Right ventricle myocardium inferior (tissue), 1 donor: ENCODE results near the gene OTOG. TPM values are rescaled to one million over a fixed set of nuclear protein-coding genes. Genes with fewer than 3 reads are reported as not detected.

Experiments
- ATAC-seq: fragments of 200-7000 bp; cut with Tn5 transposase; one replicate; pipeline ENCODE4 v1.9.1; 2020; ENCODE audit warnings: mild to moderate bottlenecking, moderate library complexity
- DNase-seq: peaks from one replicate; pipeline ENCODE4 v3.0.0; 2021; ENCODE audit errors: missing footprints
- intact Hi-C: fragments of 100-400 bp; cut with DNase I; formaldehyde crosslinking; loops from one replicate; pipeline ENCODE4 v1.11.0; 2022
- total RNA-seq: library from RNA; stranded (reverse); fragmentation: NEBNext Ultra II Directional; extraction: Animal tissue kit (Norgen Biotek cat#: 25700); gene quantifications from one replicate; pipeline ENCODE4 v1.2.1, GENCODE V29; 2021
- donor health status: DM: no; HTN: yes; CAD: no; lungs with severe emphysema.

The OTOG gene
- total RNA-seq, 1 donor from 2014 or later = not detected

DNA sequence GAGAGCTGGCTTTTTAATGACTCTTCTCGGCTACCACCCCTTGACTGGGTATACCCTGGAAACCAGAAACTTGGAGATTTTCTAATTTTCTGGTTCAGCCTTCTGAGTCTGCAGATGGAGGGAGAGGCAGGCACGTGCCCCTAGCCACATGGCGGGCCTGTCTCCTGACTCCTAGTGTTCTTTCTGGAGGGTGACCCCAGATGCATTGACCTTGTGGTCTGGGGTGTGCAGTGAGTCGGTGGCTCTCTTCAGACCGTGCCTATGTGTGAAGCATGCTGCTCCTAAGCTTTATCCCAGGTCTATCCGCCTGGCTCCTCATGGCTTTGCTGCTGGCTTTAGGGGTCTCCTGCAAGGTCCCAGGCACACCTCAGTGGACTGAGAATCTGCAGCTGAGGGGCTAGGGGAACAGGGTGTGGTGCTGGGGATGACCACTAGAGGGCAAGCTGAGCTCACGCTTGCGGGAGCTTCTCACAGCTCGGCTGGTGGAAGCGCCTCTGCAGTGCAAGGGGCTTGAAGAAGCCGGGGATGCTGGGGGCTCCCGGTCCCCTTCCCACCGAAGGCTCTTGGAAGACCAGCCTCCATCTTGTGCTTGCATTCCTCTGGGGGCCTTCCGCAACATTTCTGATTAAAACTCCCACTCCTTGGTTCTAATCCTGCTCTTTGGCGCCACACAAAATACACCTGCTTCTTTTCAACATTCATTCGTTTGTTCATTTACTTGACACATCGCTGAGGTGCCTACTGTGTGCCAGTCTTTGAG lies 51.8 kb downstream of the OTOG start:
- DNase-seq (no peak), ATAC-seq (peak; percentile 71)
- intact Hi-C loops = loop anchor here (2.0 kb wide), 2 partner anchors 124 to 380 kb away; no protein-coding TSS in a partner anchor

DNA sequence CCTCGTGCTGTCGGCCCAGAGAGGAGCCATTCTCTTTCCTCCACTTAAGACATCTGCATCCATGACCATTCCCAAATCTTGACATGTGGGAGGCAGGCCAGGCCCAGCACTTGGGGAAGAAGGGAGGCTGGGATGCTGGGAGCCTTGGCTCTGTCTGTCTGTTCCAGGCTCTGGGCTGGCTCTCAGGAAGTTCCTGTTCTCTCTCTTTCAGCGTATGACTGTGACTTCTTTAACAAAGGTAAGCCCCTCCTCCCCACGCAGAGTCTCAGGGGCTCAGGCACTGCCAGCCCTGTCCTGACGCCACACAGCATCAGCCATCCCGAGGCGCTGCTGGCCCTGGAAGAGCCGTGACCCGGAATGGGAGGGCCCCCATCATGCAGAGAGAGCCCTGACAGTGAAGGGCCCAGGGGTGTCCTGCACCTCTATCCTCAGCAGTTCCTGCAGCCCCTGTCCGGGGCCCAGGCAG lies 52.4 kb downstream of the OTOG start:
- DNase-seq (no peak), ATAC-seq (no peak)
- intact Hi-C loops = loop anchor here (2.0 kb wide), 2 partner anchors 123 to 379 kb away; no protein-coding TSS in a partner anchor

DNA sequence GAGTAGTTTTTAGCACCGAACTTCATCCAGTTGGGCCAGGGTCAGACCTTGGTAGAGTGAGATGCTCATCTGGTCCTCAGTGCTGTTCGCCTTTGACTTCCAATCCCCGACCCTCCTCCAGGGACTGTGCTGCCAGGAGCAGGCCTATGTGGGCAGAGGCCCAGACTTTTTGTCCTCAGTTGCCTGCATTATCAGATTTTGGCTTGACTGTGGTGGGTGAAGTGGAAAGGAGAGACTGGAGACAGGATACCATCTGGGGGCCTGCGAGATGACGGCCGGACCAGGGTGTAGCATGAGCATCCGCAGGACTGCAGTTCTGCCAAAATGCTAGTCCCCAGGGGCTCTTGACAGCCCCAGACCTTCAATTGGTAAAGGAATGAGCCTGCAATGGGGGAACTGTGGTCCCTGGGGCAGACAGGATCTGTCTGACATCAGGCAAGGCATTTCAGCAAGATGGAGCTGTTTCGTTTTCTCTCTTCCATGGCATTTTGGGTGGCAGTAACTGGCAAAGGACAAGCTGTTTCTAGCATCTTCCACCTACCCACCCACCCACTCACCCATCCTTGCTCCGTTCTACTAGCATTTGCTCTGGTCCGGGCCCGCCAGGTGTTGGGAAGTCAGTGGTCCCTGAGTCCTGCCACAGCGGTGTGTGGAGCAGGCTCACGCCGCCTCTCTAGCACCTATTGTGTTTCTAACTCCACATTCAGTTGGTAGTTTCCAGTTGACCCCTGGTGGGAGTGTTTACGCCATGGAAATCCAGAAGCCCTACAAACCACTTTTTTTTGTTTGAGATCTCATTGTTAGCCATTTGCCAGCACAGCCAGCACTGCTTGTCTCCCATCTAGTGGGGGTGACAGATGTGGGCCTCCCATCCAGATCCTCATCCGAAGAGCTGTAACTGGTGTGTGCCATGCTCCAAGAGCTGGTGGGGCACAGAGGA lies 53.5 kb downstream of the OTOG start:
- intact Hi-C loops = no loop called here
- DNase-seq (no peak), ATAC-seq (no peak)

DNA sequence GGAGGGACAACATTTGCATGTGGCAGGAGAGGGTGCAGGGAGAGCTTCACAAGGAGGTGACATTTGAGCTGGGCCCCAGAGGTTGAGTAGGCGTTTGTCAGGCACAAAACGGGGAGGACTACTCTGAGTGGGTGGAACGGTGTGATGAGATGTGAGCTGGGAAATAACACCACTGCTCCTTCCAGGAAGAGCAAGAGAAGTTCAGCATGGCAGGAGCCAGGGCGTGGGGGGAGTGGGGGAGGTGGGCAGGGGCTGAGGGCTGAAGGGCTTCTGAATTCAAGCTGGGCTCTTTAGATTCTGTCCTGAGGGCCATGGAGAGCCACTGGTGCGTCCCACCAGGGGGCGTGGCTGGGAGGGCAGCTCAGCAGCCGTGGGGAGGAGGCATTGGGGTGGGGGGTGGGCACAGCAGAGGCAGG lies 54.2 kb downstream of the OTOG start:
- ATAC-seq = no peak
- DNase-seq = no peak
- intact Hi-C loops = no loop called here

DNA sequence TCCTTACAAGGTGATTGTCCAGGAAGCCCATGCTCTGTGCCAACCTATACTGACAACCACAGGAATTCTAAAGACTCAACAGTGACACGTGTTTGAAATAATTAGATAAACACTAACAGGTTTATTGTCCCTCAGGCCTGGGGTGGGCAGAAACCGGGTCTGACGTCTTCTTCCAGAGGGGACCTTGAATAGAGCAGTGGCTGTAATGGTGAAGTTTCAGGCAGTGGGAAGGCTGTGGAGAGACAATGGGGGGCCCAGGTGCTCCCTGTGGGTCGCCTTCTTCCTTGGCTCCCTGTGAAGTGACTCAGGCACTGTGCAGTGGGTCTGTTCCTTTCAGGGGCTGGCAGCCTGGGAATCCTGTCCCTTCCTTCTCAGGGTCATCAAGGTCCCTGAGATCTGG lies 54.6 kb downstream of the OTOG start:
- ATAC-seq = no peak
- intact Hi-C loops = no loop called here
- DNase-seq = no peak

DNA sequence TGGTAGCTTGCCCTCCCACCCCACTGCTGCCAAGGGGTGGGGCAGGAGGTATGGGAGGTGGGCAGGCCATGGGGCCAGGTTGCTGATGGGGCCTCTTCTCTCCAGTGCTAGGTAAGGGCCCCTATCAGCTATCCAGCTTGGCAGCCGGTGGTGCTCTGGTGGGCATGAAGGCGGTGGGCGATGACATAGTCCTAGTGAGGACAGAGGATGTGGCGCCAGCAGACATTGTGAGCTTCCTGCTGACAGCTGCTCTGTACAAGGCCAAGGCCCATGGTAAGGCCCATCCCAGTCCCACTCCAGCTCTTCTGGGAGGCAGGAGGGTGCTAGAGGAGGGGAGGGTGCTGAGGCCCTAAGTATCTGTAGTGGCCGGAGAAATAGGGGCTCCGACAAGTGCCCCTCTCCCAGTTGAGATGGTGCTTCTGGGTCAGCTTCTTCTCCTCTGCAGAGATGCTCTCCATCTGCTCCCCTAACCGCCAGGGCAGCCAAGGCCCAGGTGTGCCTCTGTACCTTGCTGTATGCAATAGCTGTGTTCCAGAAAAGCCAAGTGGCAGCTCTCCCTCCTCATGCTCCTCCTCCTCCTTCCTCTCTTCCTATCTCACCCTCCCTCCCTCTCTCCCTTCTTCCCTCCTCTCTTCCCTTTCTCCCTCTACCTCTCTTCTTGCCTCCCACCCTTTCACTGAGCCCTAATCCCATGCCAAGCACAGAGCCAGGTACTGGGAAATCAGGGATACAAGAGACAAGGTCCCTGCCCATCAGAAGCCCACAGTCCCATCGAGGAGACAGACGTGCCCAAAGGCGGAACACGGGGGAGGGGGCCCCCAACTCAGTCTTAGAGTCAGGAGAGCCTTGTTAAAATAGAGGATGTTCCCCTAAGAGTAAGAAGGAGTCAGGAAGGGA lies 55.3 kb downstream of the OTOG start:
- ATAC-seq (no peak), DNase-seq (no peak)
- intact Hi-C loops = no loop called here

DNA sequence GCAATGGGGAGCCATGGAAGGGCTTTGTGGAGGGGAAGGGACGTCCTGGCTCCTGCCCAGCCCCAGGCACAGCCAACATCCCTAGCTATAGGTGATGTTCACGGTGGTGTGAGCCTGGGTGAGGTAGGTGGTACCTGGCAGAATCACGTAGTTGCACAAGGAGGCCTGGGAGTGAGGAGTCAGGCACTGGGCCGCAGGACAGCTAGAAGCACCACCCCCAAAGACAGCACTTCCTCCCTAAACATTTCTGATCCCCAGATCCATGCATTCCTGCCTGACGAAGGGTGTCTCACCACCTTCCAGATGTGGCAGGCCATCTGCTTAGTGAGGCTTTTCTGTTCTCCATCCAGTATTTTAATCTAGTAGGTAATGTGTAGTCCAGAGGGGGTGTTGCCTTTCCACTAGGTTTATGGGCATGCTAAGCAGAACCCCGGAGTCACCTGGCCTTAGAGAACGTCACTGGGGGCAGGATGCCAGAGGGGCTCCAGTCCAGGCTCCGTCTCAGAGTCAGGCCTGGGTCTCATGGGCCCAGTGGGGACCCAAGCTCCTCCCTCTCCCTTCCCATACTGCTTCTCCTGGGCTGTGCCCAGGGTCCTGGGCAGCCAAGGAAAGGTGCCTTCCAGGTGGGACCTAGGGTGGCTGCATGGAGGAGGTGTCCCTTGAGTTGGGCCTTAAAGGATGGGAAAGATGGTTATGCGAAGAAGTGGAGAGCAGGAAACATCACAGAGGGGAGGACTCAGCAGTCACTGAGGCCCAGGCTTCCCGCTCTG lies 56.2 kb downstream of the OTOG start:
- intact Hi-C loops = no loop called here
- no peak for ATAC-seq
- no peak for DNase-seq

DNA sequence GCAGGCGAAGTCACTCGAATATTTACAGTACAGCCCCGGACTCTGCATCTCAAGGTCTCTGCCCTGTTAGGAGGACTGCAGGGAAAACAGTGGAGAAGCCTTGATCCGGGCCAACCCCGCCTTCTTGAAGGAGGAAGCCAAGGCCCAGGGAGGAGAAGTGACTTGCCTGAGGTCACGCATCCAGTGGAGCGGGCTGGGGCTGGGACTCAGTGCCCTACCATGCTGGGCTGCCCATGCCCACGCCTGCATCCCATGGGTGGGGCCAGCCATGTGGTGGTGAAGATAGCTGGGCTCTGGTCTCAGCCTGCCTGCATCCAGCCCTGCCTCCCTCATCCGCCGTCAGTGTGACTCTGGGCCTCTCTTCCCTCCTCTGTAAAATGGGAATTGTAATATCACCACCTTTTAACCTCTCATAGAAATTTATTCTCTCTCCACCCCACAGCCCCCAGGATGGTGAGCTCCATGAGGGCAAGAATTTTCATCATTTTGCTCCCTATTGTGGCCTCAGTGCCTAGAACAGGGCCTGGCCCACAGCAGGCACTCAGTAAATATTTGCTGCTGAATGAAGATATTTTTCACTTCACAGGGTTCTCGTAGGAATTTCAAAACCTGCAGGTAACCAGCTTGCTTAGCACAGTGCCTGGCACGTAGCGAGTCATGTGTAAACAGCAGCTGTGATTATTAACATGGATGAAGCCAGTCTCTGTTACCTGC lies 57.3 kb downstream of the OTOG start:
- DNase-seq (no peak), ATAC-seq (no peak)
- intact Hi-C loops = no loop called here

DNA sequence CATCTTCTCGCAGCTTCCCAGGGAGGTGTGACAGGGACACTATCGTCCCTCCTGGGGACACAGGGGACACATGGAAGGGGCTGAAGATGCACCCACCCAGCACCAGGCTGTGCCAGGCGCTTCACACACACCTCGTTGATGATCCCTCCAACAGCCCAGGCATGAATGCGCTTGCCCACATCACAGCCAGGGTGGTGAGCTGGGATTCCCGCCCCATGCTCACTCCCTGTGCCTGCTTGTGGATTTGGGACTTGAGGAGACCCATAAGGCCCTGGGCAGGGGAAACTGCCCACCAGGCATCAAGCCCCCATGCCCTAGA lies 57.8 kb downstream of the OTOG start:
- no peak for DNase-seq
- no peak for ATAC-seq
- intact Hi-C loops = no loop called here

DNA sequence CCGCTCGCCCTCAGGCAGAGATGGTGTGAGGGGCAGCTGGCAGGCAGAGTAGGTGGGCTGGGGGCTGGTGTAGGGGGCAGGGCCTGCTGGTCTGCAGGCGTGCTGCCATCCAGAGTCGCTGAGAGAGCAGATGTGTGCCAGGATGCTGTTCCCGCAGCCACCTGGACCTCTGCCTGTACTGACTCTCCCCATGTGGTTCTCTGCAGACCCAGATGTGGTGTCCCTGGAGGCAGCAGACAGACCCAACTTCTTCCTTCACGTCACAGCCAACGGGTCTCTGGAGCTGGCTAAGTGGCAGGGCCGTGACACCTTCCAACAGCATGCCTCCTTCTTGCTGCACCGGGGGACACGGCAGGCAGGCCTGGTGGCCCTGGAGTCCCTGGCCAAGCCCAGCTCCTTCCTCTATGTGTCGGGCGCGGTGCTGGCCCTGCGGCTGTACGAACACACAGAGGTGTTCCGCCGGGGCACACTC lies 58.6 kb downstream of the OTOG start:
- intact Hi-C loops = no loop called here
- peak; percentile 5 for ATAC-seq

DNA sequence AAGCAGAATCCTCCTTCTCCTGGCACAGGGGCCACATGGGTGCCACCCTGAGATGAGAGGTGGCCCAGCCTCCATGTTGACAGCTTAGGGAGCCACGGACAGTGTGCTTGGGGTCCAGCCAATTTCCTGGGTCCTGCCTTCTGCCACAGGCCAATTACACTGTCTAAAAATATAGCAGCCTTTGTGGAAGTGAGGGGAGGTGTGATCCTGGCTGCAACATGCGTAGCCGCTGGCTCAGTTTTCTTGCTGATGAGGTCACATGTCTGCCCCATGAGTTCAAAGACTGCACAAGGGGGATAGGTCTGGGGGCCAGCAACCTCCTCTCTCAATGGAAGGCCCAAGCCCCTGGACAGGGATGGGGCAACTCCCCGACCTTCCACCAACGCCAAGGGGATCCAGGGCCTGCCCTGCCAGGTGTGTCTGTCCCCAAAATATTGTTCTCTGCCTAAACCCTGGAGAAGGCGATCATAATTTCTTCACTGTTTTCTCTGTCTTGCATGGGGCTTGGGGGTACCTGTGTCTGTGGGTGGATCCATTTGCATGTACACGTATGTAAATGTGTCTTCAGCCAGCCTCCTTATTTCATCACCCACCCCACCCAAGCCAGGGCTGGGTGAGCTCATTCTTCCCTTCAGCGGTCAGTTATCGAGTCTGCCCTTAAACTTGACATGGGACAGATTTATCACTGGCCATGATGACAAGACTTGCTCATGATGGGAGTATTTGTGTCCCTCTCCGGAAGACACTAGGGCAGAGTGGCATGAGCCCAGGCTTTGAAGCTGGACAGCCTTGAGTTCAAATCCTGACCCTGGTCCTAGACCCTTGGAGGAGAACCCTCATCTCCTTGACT lies 59.4 kb downstream of the OTOG start:
- ATAC-seq (peak; percentile 43), DNase-seq (no peak)
- intact Hi-C loops = no loop called here

More for the DNA sequence above, 58.6 kb downstream of the OTOG start:
- DNase-seq = no peak

DNA sequence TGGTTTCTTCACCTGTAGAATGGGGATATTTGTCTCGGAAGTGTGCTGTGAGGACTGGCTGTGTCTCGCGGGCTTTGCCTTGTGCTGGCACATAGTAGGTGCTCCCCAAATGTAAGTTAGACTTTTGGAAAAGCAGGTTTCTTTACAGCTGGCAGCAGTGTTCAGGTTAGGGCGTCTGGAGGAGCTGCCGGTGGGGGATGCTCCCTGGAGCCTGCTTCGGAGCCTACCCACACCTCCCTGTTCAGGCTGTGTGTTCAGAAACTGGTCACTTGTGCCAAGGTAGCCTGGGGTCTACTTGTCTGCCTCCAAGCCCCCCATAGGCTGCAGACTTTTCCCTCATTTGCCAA lies 60.0 kb downstream of the OTOG start:
- no peak for ATAC-seq
- no peak for DNase-seq
- intact Hi-C loops = no loop called here

DNA sequence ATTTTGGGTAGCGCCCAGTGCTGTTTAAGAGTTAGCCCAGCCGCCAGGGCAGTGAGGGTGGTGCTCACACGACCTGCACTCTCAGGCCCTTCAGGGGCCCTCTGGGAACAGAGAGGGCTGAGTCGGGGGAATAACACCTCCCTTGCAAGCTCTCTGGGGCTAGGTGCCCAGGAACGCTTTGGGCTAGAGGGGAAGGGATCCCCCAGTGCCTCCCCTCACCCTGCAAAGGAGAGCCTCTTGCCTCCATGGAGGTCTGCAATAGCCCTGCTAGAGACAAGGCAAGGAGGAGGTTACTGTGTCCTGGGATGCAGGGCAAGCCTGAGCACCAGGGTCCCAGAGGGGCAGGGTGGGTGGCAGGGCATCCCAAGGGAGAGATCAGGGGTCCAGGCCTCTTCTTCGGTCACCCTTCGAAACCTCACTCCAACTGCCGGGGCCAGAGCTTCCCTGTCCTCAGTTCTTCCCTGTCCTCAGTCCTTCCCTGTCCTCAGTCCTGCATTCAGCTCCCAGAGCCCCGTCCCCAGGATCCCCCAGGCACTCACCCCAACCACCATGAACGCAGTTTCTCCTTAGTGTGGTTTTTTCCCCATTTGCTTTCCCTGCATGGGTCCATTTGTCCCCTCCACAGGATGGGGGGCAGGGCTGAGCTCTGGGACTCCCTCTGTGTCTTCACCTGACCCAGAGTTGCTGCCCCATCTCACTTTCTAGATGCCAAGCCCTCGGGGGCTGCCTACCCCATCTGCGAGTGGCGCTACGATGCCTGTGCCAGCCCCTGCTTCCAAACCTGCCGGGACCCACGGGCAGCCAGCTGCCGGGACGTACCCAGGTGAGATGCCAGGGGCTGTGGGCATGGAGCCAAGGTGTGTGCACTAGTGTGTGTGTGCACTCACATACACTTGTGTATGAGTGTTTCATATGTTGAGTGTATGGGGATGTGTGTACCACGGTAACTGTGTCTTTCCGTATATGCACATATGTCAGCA lies 60.8 kb downstream of the OTOG start:
- intact Hi-C loops = no loop called here
- no peak for DNase-seq
- ATAC-seq = no peak

DNA sequence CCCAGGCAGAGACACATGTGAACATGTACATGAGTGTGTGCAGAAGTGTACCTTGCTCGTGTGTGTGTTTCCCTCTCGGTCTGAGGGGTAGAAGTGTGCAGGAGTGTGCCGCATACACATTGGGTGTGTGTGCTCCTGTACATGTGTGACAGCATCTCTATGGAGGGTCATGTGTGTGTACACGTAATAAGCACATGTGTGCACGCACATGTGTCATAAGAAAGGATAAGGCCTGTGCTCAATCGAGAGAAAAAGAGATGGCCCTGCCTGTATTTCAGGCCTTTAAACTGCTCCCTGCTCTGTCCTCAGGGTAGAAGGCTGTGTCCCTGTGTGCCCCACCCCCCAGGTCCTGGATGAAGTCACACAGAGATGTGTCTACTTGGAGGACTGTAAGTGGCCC lies 61.8 kb downstream of the OTOG start:
- DNase-seq = no peak
- intact Hi-C loops = no loop called here
- ATAC-seq = no peak

DNA sequence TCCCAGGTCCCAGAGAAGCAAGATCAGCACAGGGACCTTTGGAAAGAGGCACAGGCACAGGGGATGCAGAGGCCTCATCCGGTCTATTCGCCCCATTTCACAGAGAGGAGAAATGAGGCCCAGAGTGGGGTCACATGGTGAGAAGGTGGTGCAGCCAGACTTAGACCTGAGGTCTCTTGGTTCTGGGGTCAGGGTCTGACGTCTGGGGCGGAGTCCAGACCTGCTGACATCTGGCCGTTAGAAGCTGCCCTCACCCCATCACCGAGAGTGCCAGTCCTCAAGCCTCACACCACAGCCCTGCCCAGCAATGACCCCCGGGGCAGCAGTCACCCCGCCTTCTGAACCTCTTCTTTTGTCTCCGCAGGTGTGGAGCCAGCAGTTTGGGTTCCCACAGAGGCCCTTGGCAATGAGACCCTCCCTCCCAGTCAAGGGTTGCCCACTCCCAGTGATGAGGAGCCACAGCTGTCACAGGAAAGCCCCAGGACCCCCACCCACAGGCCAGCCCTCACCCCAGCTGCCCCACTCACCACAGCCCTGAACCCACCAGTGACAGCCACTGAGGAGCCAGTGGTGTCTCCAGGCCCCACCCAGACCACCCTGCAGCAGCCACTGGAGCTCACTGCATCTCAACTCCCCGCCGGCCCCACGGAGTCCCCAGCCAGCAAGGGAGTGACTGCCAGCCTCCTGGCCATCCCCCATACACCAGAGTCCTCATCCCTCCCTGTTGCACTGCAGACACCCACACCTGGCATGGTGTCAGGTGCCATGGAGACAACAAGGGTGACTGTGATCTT lies 62.4 kb downstream of the OTOG start:
- ATAC-seq (no peak), DNase-seq (no peak)
- intact Hi-C loops = no loop called here
